Tibial nerve (tissue), 3 donors: ENCODE data around the gene NT5C1B.

ENCODE experiments used
- POLR2A ChIP-seq, 2 donors: fragments of 450-650 bp; IDR thresholded peaks; one replicate each; pipeline ENCODE4 v1.6.1; 2017; ENCODE audit warnings: antibody characterized with exemption in 2 of 2, mild to moderate bottlenecking in 2 of 2, moderate library complexity in 2 of 2
- TF ChIP-seq, protein P1 (sequence below), 5 experiments: fragments of 200-600 bp in 3 of 5; fragments of 450-650 bp in 2 of 5; sonication (generic) in 3 of 5; IDR thresholded peaks; one replicate each; pipeline ENCODE4 v1.5.1; 2016 to 2019; ENCODE audit warnings: antibody characterized with exemption in 5 of 5, mild to moderate bottlenecking in 3 of 5, moderate library complexity in 2 of 5

GRCh38 chr2:18614041-18614440 is 24.7 kb upstream of the NT5C1B start:
- TF ChIP-seq, protein P1, sequence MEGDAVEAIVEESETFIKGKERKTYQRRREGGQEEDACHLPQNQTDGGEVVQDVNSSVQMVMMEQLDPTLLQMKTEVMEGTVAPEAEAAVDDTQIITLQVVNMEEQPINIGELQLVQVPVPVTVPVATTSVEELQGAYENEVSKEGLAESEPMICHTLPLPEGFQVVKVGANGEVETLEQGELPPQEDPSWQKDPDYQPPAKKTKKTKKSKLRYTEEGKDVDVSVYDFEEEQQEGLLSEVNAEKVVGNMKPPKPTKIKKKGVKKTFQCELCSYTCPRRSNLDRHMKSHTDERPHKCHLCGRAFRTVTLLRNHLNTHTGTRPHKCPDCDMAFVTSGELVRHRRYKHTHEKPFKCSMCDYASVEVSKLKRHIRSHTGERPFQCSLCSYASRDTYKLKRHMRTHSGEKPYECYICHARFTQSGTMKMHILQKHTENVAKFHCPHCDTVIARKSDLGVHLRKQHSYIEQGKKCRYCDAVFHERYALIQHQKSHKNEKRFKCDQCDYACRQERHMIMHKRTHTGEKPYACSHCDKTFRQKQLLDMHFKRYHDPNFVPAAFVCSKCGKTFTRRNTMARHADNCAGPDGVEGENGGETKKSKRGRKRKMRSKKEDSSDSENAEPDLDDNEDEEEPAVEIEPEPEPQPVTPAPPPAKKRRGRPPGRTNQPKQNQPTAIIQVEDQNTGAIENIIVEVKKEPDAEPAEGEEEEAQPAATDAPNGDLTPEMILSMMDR (IDR thresholded peaks at IDR 0.05), result no peak
- no peak for TF ChIP-seq POLR2A (IDR thresholded peaks at IDR 0.05)
